Liver (tissue), 9 donors: ENCODE measurements around the gene UBA1. TPM values are rescaled to one million over a fixed set of nuclear protein-coding genes. Genes with fewer than 3 reads are reported as not detected.

ENCODE experiments used
- DNase-seq: peaks from one replicate; pipeline ENCODE4 v3.0.0-alpha.2; 2017; ENCODE audit warnings: low spot score
- H3K27ac ChIP-seq, 2 donors: one replicate each; pipeline ENCODE4 v1.7.0; 2013; ENCODE audit warnings: inconsistent platforms in 2 of 2, low read length in 2 of 2, control low read depth in 1 of 2, low read depth in 1 of 2, mild to moderate bottlenecking in 1 of 2
- H3K27me3 ChIP-seq, 4 donors: one replicate each; pipeline versions ENCODE4 v1.6.1 to v1.7.0; 2013; ENCODE audit warnings: low read length in 3 of 4, inconsistent platforms in 1 of 4, mild to moderate bottlenecking in 1 of 4, moderate library complexity in 1 of 4; ENCODE audit not compliant: control insufficient read depth in 4 of 4, insufficient read depth in 4 of 4
- H3K36me3 ChIP-seq, 4 donors: one replicate each; pipeline versions ENCODE4 v1.6.1 to v1.7.0; 2013; ENCODE audit warnings: low read length in 3 of 4, mild to moderate bottlenecking in 3 of 4, low read depth in 1 of 4, moderate library complexity in 1 of 4; ENCODE audit not compliant: control insufficient read depth in 4 of 4, insufficient read depth in 3 of 4
- H3K4me1 ChIP-seq, 4 donors: one replicate each; pipeline versions ENCODE4 v1.6.1 to v1.7.0; 2013; ENCODE audit warnings: low read length in 3 of 4, mild to moderate bottlenecking in 3 of 4, moderate library complexity in 1 of 4; ENCODE audit not compliant: control insufficient read depth in 4 of 4, insufficient read depth in 4 of 4
- H3K4me3 ChIP-seq, 3 donors: one replicate each; pipeline versions ENCODE4 v1.6.1 to v1.7.0; 2013; ENCODE audit warnings: low read length in 3 of 3, control low read depth in 1 of 3, low read depth in 1 of 3, mild to moderate bottlenecking in 1 of 3
- H3K9ac ChIP-seq, 2 donors: one replicate each; pipeline ENCODE4 v1.7.0; 2013; ENCODE audit warnings: low read length in 2 of 2, mild to moderate bottlenecking in 2 of 2, moderate library complexity in 2 of 2, control low read depth in 1 of 2, low read depth in 1 of 2
- H3K9me3 ChIP-seq, 4 donors: one replicate each; pipeline versions ENCODE4 v1.6.1 to v1.7.0; 2013; ENCODE audit warnings: low read length in 3 of 4; ENCODE audit not compliant: control insufficient read depth in 4 of 4
- EGR1 ChIP-seq, 2 donors: IDR thresholded peaks; 2 replicates each; pipeline ENCODE4 v1.6.1; 2016 to 2018; ENCODE audit warnings: antibody characterized with exemption in 2 of 2, low read depth in 2 of 2
- FOXA1 ChIP-seq: IDR thresholded peaks from 2 replicates; pipeline ENCODE4 v1.6.1; 2016; ENCODE audit warnings: antibody characterized with exemption
- GABPA ChIP-seq, 2 donors: IDR thresholded peaks in 1 of 2; conservative IDR thresholded peaks in 1 of 2; 2 replicates each; pipeline ENCODE4 v1.6.1; 2016; ENCODE audit warnings: antibody characterized with exemption in 2 of 2, mild to moderate bottlenecking in 1 of 2, moderate library complexity in 1 of 2
- HNF4A ChIP-seq, 2 donors: conservative IDR thresholded peaks; 2 replicates each; pipeline ENCODE4 v1.6.1; 2016; ENCODE audit warnings: antibody characterized with exemption in 2 of 2, mild to moderate bottlenecking in 2 of 2
- HNF4G ChIP-seq: IDR thresholded peaks from 2 replicates; pipeline ENCODE4 v1.6.1; 2016; ENCODE audit warnings: antibody characterized with exemption
- JUND ChIP-seq, 2 donors: IDR thresholded peaks; 2 replicates each; pipeline ENCODE4 v1.6.1; 2016; ENCODE audit warnings: antibody characterized with exemption in 2 of 2
- NR2F2 ChIP-seq: IDR thresholded peaks from 2 replicates; pipeline ENCODE4 v1.6.1; 2016; ENCODE audit warnings: antibody characterized with exemption
- RAD21 ChIP-seq, 2 donors: IDR thresholded peaks; 2 replicates each; pipeline ENCODE4 v1.6.1; 2016; ENCODE audit warnings: antibody characterized with exemption in 2 of 2, mild to moderate bottlenecking in 2 of 2
- TAF1 ChIP-seq: conservative IDR thresholded peaks from 2 replicates; pipeline ENCODE4 v1.6.1; 2016; ENCODE audit warnings: antibody characterized with exemption, mild to moderate bottlenecking
- YY1 ChIP-seq: IDR thresholded peaks from 2 replicates; pipeline ENCODE4 v1.6.1; 2016; ENCODE audit warnings: antibody characterized with exemption, mild to moderate bottlenecking
- WGBS: extraction: QIAGEN DNeasy Blood & Tissue Kit; methylation state at CpG from one replicate; pipeline ENCODE4 v1.1.7; 2013; 5-methylcytosine and 5-hydroxymethylcytosine counted together
- polyA plus RNA-seq, 2 donors: library from polyadenylated mRNA; stranded (reverse) in 1 of 2; unstranded in 1 of 2; fragments of 200-250 nt in 1 of 2; fragments of >200 nt in 1 of 2; fragmentation: Nextera tagmentation in 1 of 2; extraction: Ambion mirVana in 1 of 2; gene quantifications; one replicate each; pipeline versions ENCODE4 v1.2.1 to v1.2.3, GENCODE V29; 2013 to 2015
- total RNA-seq, 2 donors: library from RNA; depleted of rRNA; stranded (reverse); fragments of >200 nt; gene quantifications; one replicate each; pipeline ENCODE4 v1.2.3, GENCODE V29; 2014
- TF ChIP-seq, protein P1 (sequence below): fragments of 150-350 bp; IDR thresholded peaks from 2 replicates; pipeline ENCODE4 v1.5.1; 2017; ENCODE audit warnings: improper control_type of control experiment, low read depth, low read length; ENCODE audit not compliant: missing input control
- TF ChIP-seq, protein P2 (sequence below): IDR thresholded peaks from 2 replicates; pipeline ENCODE4 v1.6.1; 2016; ENCODE audit warnings: antibody characterized with exemption
- TF ChIP-seq, protein P3 (sequence below): IDR thresholded peaks from 2 replicates; pipeline ENCODE4 v1.6.1; 2016; ENCODE audit warnings: antibody characterized with exemption, mild to moderate bottlenecking
- TF ChIP-seq, protein P4 (sequence below): IDR thresholded peaks from 2 replicates; pipeline ENCODE4 v1.6.1; 2016; ENCODE audit warnings: antibody characterized with exemption
- TF ChIP-seq, protein P5 (sequence below): IDR thresholded peaks from 2 replicates; pipeline ENCODE4 v1.6.1; 2016; ENCODE audit warnings: antibody characterized with exemption
- donor health status: healthy.
- donor health status: healthy.
- donor health status: healthy.
- donor health status: healthy.
- donor health status: healthy.

UBA1 gene
- total and polyA plus RNA-seq, 4 donors = 39.8 to 85.4 (median 68.7) TPM

DNA sequence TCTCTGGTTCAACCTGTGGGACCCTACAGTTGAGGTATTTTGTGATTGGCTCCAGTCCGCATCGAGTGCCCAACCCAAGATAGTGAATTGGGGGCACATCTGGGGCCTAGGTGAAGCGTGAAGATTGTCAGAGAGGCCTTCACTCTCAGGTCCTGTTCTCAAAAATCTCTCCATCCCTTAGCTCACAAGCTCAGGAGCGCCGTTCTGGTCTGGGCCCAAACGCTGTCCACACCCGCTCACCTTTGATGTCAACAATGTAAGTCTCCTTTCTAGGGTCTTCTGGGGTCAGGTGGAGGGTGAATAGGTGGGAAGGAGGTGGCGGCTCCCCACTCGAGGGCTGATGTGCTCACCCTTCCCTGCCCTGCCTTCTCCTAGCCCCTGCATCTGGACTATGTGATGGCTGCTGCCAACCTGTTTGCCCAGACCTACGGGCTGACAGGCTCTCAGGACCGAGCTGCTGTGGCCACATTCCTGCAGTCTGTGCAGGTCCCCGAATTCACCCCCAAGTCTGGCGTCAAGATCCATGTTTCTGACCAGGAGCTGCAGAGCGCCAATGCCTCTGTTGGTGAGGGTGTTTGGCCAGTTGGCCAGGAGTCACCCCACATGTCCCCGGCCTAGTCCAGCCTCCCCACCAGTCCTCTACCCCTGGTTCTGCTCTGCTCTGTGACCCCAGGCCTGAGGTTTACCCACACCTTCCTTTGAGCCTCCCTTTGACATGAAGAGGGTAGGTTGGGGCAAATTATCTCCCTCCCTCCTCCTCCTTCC, 17.2 kb downstream of the UBA1 start (continued):
- TF ChIP-seq, protein P1, sequence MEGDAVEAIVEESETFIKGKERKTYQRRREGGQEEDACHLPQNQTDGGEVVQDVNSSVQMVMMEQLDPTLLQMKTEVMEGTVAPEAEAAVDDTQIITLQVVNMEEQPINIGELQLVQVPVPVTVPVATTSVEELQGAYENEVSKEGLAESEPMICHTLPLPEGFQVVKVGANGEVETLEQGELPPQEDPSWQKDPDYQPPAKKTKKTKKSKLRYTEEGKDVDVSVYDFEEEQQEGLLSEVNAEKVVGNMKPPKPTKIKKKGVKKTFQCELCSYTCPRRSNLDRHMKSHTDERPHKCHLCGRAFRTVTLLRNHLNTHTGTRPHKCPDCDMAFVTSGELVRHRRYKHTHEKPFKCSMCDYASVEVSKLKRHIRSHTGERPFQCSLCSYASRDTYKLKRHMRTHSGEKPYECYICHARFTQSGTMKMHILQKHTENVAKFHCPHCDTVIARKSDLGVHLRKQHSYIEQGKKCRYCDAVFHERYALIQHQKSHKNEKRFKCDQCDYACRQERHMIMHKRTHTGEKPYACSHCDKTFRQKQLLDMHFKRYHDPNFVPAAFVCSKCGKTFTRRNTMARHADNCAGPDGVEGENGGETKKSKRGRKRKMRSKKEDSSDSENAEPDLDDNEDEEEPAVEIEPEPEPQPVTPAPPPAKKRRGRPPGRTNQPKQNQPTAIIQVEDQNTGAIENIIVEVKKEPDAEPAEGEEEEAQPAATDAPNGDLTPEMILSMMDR = no peak
- TF ChIP-seq TAF1 (no peak), FOXA1 (no peak), GABPA (IDR thresholded peaks at IDR 0.05 in 1 of 2, conservative IDR thresholded peaks at IDR 0.05 in 1 of 2) (no peak), HNF4A (conservative IDR thresholded peaks at IDR 0.05) (no peak)

DNA sequence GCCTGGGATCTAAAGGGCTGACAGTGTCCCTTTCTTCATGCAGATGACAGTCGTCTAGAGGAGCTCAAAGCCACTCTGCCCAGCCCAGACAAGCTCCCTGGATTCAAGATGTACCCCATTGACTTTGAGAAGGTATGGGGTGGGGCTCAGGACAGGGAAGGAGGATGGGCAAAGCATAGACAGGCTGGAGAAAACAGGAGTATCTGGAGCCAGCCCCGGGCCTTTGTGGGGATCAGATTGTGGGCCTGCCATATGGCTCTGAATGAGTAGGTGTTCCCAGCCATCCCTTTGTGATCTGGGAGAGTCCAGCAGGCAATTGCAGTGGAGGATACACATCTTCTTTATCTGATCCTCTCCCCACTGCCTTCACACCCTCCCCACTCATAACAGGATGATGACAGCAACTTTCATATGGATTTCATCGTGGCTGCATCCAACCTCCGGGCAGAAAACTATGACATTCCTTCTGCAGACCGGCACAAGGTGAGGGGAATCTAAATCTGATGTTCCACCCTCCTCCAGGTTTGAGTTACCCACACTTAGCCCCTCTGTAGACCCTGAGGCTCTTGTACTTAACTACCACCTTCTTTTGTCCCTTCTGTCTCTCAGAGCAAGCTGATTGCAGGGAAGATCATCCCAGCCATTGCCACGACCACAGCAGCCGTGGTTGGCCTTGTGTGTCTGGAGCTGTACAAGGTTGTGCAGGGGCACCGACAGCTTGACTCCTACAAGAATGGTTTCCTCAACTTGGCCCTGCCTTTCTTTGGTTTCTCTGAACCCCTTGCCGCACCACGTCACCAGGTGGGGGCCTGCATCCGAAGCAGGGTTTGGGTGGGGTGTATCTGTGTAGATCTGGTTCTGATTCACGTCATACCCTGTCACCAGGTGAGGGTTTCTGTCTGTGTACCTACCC, 19.0 kb downstream of the UBA1 start:
- DNase-seq = no peak

More for the DNA sequence above, 19.0 kb downstream of the UBA1 start:
- no peak overlapping the region for H3K27ac ChIP-seq
- no peaks in the 10 kb centered on the region for H3K27me3 ChIP-seq
- H3K9me3 ChIP-seq = no peaks in the 10 kb centered on the region
- no peak overlapping the region for H3K9ac ChIP-seq
- H3K4me1 ChIP-seq = peaks cover 0 to 14% (median 8%) of the 10 kb centered on the region in 4 donors
- no peak for TF ChIP-seq HNF4A (conservative IDR thresholded peaks at IDR 0.05)
- TF ChIP-seq, protein P2, sequence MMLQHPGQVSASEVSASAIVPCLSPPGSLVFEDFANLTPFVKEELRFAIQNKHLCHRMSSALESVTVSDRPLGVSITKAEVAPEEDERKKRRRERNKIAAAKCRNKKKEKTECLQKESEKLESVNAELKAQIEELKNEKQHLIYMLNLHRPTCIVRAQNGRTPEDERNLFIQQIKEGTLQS = no peak
- no peak for TF ChIP-seq NR2F2
- TF ChIP-seq JUND (IDR thresholded peaks at IDR 0.05) = no peak
- TF ChIP-seq, protein P1 = no peak
- TF ChIP-seq, protein P3, sequence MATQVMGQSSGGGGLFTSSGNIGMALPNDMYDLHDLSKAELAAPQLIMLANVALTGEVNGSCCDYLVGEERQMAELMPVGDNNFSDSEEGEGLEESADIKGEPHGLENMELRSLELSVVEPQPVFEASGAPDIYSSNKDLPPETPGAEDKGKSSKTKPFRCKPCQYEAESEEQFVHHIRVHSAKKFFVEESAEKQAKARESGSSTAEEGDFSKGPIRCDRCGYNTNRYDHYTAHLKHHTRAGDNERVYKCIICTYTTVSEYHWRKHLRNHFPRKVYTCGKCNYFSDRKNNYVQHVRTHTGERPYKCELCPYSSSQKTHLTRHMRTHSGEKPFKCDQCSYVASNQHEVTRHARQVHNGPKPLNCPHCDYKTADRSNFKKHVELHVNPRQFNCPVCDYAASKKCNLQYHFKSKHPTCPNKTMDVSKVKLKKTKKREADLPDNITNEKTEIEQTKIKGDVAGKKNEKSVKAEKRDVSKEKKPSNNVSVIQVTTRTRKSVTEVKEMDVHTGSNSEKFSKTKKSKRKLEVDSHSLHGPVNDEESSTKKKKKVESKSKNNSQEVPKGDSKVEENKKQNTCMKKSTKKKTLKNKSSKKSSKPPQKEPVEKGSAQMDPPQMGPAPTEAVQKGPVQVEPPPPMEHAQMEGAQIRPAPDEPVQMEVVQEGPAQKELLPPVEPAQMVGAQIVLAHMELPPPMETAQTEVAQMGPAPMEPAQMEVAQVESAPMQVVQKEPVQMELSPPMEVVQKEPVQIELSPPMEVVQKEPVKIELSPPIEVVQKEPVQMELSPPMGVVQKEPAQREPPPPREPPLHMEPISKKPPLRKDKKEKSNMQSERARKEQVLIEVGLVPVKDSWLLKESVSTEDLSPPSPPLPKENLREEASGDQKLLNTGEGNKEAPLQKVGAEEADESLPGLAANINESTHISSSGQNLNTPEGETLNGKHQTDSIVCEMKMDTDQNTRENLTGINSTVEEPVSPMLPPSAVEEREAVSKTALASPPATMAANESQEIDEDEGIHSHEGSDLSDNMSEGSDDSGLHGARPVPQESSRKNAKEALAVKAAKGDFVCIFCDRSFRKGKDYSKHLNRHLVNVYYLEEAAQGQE = no peak
- no peak for TF ChIP-seq YY1
- no peak for TF ChIP-seq GABPA (IDR thresholded peaks at IDR 0.05 in 1 of 2, conservative IDR thresholded peaks at IDR 0.05 in 1 of 2)
- TF ChIP-seq HNF4G = no peak
- TF ChIP-seq, protein P4, sequence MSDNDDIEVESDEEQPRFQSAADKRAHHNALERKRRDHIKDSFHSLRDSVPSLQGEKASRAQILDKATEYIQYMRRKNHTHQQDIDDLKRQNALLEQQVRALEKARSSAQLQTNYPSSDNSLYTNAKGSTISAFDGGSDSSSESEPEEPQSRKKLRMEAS = no peak
- TF ChIP-seq, protein P5, sequence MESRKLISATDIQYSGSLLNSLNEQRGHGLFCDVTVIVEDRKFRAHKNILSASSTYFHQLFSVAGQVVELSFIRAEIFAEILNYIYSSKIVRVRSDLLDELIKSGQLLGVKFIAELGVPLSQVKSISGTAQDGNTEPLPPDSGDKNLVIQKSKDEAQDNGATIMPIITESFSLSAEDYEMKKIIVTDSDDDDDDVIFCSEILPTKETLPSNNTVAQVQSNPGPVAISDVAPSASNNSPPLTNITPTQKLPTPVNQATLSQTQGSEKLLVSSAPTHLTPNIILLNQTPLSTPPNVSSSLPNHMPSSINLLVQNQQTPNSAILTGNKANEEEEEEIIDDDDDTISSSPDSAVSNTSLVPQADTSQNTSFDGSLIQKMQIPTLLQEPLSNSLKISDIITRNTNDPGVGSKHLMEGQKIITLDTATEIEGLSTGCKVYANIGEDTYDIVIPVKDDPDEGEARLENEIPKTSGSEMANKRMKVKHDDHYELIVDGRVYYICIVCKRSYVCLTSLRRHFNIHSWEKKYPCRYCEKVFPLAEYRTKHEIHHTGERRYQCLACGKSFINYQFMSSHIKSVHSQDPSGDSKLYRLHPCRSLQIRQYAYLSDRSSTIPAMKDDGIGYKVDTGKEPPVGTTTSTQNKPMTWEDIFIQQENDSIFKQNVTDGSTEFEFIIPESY = no peak
- TF ChIP-seq EGR1 (IDR thresholded peaks at IDR 0.05; ENCODE audit: low read depth in 2 of 2) = no peak
- no peak for TF ChIP-seq RAD21 (IDR thresholded peaks at IDR 0.05)
- H3K36me3 ChIP-seq = peaks cover 18 to 81% (median 50%) of the 10 kb centered on the region in 4 donors
- 96% methylated on average over 12 of the region's 12 CpGs for WGBS
- no peak overlapping the region for H3K4me3 ChIP-seq
